HCT116 (cell line): ENCODE results near the gene SLC19A1. TPM values are rescaled to one million over a fixed set of nuclear protein-coding genes. Genes with fewer than 3 reads are reported as not detected.

Experiments used
- ATAC-seq: fragments of 200-7000 bp; cut with Tn5 transposase; 2 replicates; pipeline ENCODE4 v1.9.1; 2020; ENCODE audit warnings: mild to moderate bottlenecking, moderate library complexity
- BruUV-seq: library from RNA; stranded (reverse); fragments of 400-500 nt; replicated peaks from 2 replicates; lab custom pipeline; 2021; lab: Mats Ljungman, UMichigan
- CTCF ChIA-PET: fragments of 300-600 bp; sonication (Branson Sonifier 250); formaldehyde crosslinking; loops from one replicate; lab custom pipeline; 2021; ENCODE audit warnings: antibody characterized with exemption; lab: Charles Lee
- POLR2A ChIA-PET: fragments of 300-600, 350-600 bp; sonication (Branson Sonifier 250); formaldehyde crosslinking; loops from one replicate; lab custom pipeline; 2021; ENCODE audit warnings: antibody characterized with exemption; lab: Charles Lee
- RAD21 ChIA-PET, 2 experiments: fragments of 300-600 bp; sonication (Branson Sonifier 250); formaldehyde crosslinking; loops; one replicate each; lab custom pipeline; 2023; ENCODE audit warnings: low total read pairs in 2 of 2; ENCODE audit not compliant: uncharacterized antibody in 2 of 2, unreplicated experiment in 2 of 2, low non-redundant PET in 1 of 2; lab: Charles Lee
- DNase-seq: peaks from one replicate; pipeline ENCODE4 v3.0.0-alpha.2; 2010; ENCODE audit warnings: low read depth, low spot score
- H2AFZ ChIP-seq: fragments of 200-600 bp; shearing (Covaris generic), sonication (generic); 2 replicates; pipeline ENCODE4 v1.6.1; 2017; ENCODE audit warnings: low read depth, mixed run types, mixed read lengths, antibody characterized with exemption, low read length; ENCODE audit not compliant: poor library complexity, severe bottlenecking
- H3K27ac ChIP-seq: 2 replicates; pipeline ENCODE4 v1.5.1; 2012; ENCODE audit warnings: low read depth, low read length
- H3K27me3 ChIP-seq: fragments of 200-600 bp; sonication (generic); 2 replicates; pipeline ENCODE4 v1.6.1; 2016; ENCODE audit warnings: mixed run types, low read length, mixed read lengths; ENCODE audit not compliant: insufficient read depth
- H3K36me3 ChIP-seq, 2 experiments: fragments of 200-500 bp in 1 of 2; fragments of 200-600 bp in 1 of 2; sonication (Bioruptor generic) in 1 of 2; sonication (generic) in 1 of 2; 2 replicates each; pipeline versions ENCODE4 v1.5.1 to v1.6.1; 2014 to 2016; ENCODE audit warnings: low read length in 2 of 2, inconsistent platforms in 1 of 2, mixed read lengths in 1 of 2, mixed run types in 1 of 2; ENCODE audit not compliant: insufficient read depth in 2 of 2, control insufficient read depth in 1 of 2
- H3K4me1 ChIP-seq, 2 experiments: fragments of 200-600 bp in 1 of 2; sonication (generic) in 1 of 2; 2 replicates each; pipeline versions ENCODE4 v1.5.1 to v1.6.1; 2012 to 2017; ENCODE audit warnings: low read length in 2 of 2, inconsistent platforms in 1 of 2, mild to moderate bottlenecking in 1 of 2, mixed read lengths in 1 of 2, mixed run types in 1 of 2, moderate library complexity in 1 of 2; ENCODE audit not compliant: insufficient read depth in 2 of 2, control insufficient read depth in 1 of 2
- H3K4me2 ChIP-seq: fragments of 200-600 bp; sonication (generic); 2 replicates; pipeline ENCODE4 v1.6.1; 2017; ENCODE audit warnings: mixed run types, low read length, mixed read lengths
- H3K4me3 ChIP-seq, 2 experiments: fragments of 200-600 bp in 1 of 2; sonication (generic) in 1 of 2; replicated peaks in 1 of 2; 2 replicates each; pipeline ENCODE4 v1.5.1; 2011 to 2016; ENCODE audit warnings: low read length in 2 of 2, control low read depth in 1 of 2, low read depth in 1 of 2, mild to moderate bottlenecking in 1 of 2, mixed read lengths in 1 of 2, mixed run types in 1 of 2
- H3K79me2 ChIP-seq: fragments of 200-600 bp; sonication (generic); 2 replicates; pipeline ENCODE4 v1.6.1; 2017; ENCODE audit warnings: mild to moderate bottlenecking, mixed run types, low read length, moderate library complexity, mixed read lengths; ENCODE audit not compliant: insufficient read depth
- H3K9ac ChIP-seq: fragments of 200-600 bp; sonication (generic); 2 replicates; pipeline ENCODE4 v1.6.1; 2016; ENCODE audit warnings: low read length, mixed read lengths
- H3K9me2 ChIP-seq: fragments of 200-600 bp; sonication (generic), shearing (Covaris generic); 2 replicates; pipeline ENCODE4 v1.6.1; 2017; ENCODE audit warnings: mixed run types, mild to moderate bottlenecking, moderate library complexity; ENCODE audit not compliant: insufficient read depth
- H3K9me3 ChIP-seq, 2 experiments: fragments of 200-500 bp in 1 of 2; fragments of 200-600 bp in 1 of 2; sonication (Bioruptor generic) in 1 of 2; sonication (generic) in 1 of 2; 2 replicates each; pipeline ENCODE4 v1.6.1; 2014 to 2017; ENCODE audit warnings: low read length in 2 of 2, mixed read lengths in 2 of 2, inconsistent platforms in 1 of 2, low read depth in 1 of 2, mild to moderate bottlenecking in 1 of 2, mixed run types in 1 of 2, moderate library complexity in 1 of 2; ENCODE audit not compliant: control insufficient read depth in 1 of 2, insufficient read depth in 1 of 2
- H4K20me1 ChIP-seq: fragments of 200-600 bp; sonication (generic), shearing (Covaris generic); 2 replicates; pipeline ENCODE4 v1.6.1; 2017; ENCODE audit warnings: mixed run types, mild to moderate bottlenecking, moderate library complexity; ENCODE audit not compliant: insufficient read depth
- ATF3 ChIP-seq: IDR thresholded peaks from 2 replicates; pipeline ENCODE4 v1.6.1; 2012
- CEBPB ChIP-seq: IDR thresholded peaks from 2 replicates; pipeline ENCODE4 v1.6.1; 2012; ENCODE audit warnings: low read depth
- CTCF ChIP-seq, 3 experiments: fragments of 200-600 bp in 1 of 3; sonication (generic) in 1 of 3; IDR thresholded peaks in 2 of 3; conservative IDR thresholded peaks in 1 of 3; 2 replicates each; pipeline ENCODE4 v1.5.1; 2012 to 2017; ENCODE audit warnings: low read depth in 2 of 3, low read length in 2 of 3, antibody characterized with exemption in 1 of 3, borderline replicate concordance in 1 of 3, control low read depth in 1 of 3, mild to moderate bottlenecking in 1 of 3, mixed read lengths in 1 of 3, mixed run types in 1 of 3, moderate library complexity in 1 of 3; ENCODE audit not compliant: insufficient read depth in 1 of 3
- EGR1 ChIP-seq: IDR thresholded peaks from 2 replicates; pipeline ENCODE4 v1.6.1; 2012; ENCODE audit warnings: low read depth
- ELF1 ChIP-seq: IDR thresholded peaks from 2 replicates; pipeline ENCODE4 v1.6.1; 2012; ENCODE audit warnings: low read depth, borderline replicate concordance
- EZH2 ChIP-seq: fragments of 200-600 bp; sonication (generic); IDR thresholded peaks from 2 replicates; pipeline ENCODE4 v1.6.1; 2017; ENCODE audit warnings: antibody characterized with exemption, mixed run types
- EZH2phosphoT487 ChIP-seq: fragments of 200-600 bp; IDR thresholded peaks from 2 replicates; pipeline ENCODE4 v1.6.1; 2018; ENCODE audit warnings: antibody characterized with exemption, borderline replicate concordance
- FOSL1 ChIP-seq: IDR thresholded peaks from 2 replicates; pipeline ENCODE4 v1.6.1; 2012; ENCODE audit warnings: low read depth
- POLR2AphosphoS5 ChIP-seq: IDR thresholded peaks from 2 replicates; pipeline ENCODE4 v1.6.1; 2011; ENCODE audit warnings: mild to moderate bottlenecking, low read depth, low read length, moderate library complexity
- RAD21 ChIP-seq: IDR thresholded peaks from 2 replicates; pipeline ENCODE4 v1.6.1; 2012; ENCODE audit warnings: low read depth, mild to moderate bottlenecking
- SIN3A ChIP-seq: IDR thresholded peaks from 2 replicates; pipeline ENCODE4 v1.6.1; 2012; ENCODE audit warnings: low read depth
- SP1 ChIP-seq: IDR thresholded peaks from 2 replicates; pipeline ENCODE4 v1.6.1; 2012; ENCODE audit warnings: low read depth
- SRF ChIP-seq: IDR thresholded peaks from 2 replicates; pipeline ENCODE4 v1.6.1; 2012; ENCODE audit warnings: low read depth
- TCF7L2 ChIP-seq: IDR thresholded peaks from 2 replicates; pipeline ENCODE4 v1.7.0; 2011; ENCODE audit warnings: borderline replicate concordance, inconsistent platforms; ENCODE audit not compliant: insufficient read depth, insufficient read length; ENCODE audit errors: extremely low read depth
- ZBTB33 ChIP-seq: IDR thresholded peaks from 2 replicates; pipeline ENCODE4 v1.6.1; 2011; ENCODE audit warnings: mild to moderate bottlenecking, low read length, moderate library complexity; ENCODE audit not compliant: insufficient replicate concordance; ENCODE audit errors: extremely low read depth
- ZFX ChIP-seq: fragments of 450-650 bp; IDR thresholded peaks from 2 replicates; pipeline ENCODE4 v1.6.1; 2017
- ZNF274 ChIP-seq: fragments of 200-500 bp; sonication (Bioruptor generic); IDR thresholded peaks from 2 replicates; pipeline ENCODE4 v1.6.1; 2014; ENCODE audit warnings: mild to moderate bottlenecking, low read depth, low read length, inconsistent platforms
- intact Hi-C: fragments of 100-400 bp; cut with micrococcal nuclease; formaldehyde crosslinking; loops from 2 replicates; pipeline ENCODE4 v1.10.0; 2022
- total RNA-seq: library from RNA; stranded (reverse); gene quantifications from one replicate; pipeline ENCODE4 v1.2.1, GENCODE V29; 2021; ENCODE audit not compliant: unreplicated experiment

The SLC19A1 gene
- total RNA-seq, 1 experiment from 2014 or later: 50.2 TPM

GRCh38 chr21:45457832-45458172 is 84.4 kb downstream of the SLC19A1 start:
- no peak overlapping the region for H2AFZ ChIP-seq
- peaks cover 5% of the 10 kb centered on the region; the same call in 1 of the 2 replicates for H3K79me2 ChIP-seq
- CTCF ChIA-PET: interaction anchor here (0.6 kb wide), 1 partner anchor 13 kb away, joined by 3 read pairs; no protein-coding TSS in a partner anchor
- H3K4me1 ChIP-seq: peaks cover 3 to 13% of the 10 kb centered on the region in 2 experiments; a peak in 2 of 4 replicates
- H3K4me2 ChIP-seq: no peak overlapping the region
- no peaks in the 10 kb centered on the region for H3K9me2 ChIP-seq
- H4K20me1 ChIP-seq: no peaks in the 10 kb centered on the region
- peaks cover 0 to 2% of the 10 kb centered on the region in 2 experiments; a peak in 1 of 4 replicates for H3K9me3 ChIP-seq
- RAD21 ChIA-PET: no interaction called here
- H3K27ac ChIP-seq: no peak overlapping the region
- TF ChIP-seq TCF7L2: no peak
- no peak for TF ChIP-seq SP1
- no peak for TF ChIP-seq ZFX
- no peak for TF ChIP-seq CEBPB
- TF ChIP-seq, all 23 proteins: peak for 0
- POLR2A ChIA-PET: no interaction called here
- Histone ChIP-seq H3K27me3 (no peaks in the 10 kb centered on the region), H3K36me3 (no peaks in the 10 kb centered on the region), H3K4me3 (no peak overlapping the region), H3K9ac (no peak overlapping the region)
- intact Hi-C loops: no loop called here
- BruUV-seq: no TSS peak
- ATAC-seq (no peak), DNase-seq (no peak)

- ChIA-PET POLR2A (no interaction called here), CTCF (no interaction called here), RAD21 (no interaction called here)
- no peaks in the 10 kb centered on the region for H3K27me3 ChIP-seq
- no TSS peak for BruUV-seq
- no peak overlapping the region for H3K9ac ChIP-seq
- intact Hi-C loops: no loop called here
- no peaks in the 10 kb centered on the region for H3K36me3 ChIP-seq
- H3K79me2 ChIP-seq: peaks cover 5% of the 10 kb centered on the region; the same call in 1 of the 2 replicates
- H3K9me3 ChIP-seq: peaks cover 0 to 7% of the 10 kb centered on the region in 2 experiments; a peak in 1 of 4 replicates
- H3K9me2 ChIP-seq: no peaks in the 10 kb centered on the region
- H3K4me1 ChIP-seq: peaks cover 3 to 13% of the 10 kb centered on the region in 2 experiments; a peak in 2 of 4 replicates
- no peak overlapping the region for H3K4me3 ChIP-seq
- ATAC-seq (no peak), DNase-seq (no peak)
- no peak overlapping the region for H3K27ac ChIP-seq
- no peak overlapping the region for H2AFZ ChIP-seq
- H3K4me2 ChIP-seq: no peak overlapping the region
- no peaks in the 10 kb centered on the region for H4K20me1 ChIP-seq
- no peak for TF ChIP-seq ZNF274
- no peak for TF ChIP-seq EZH2phosphoT487
- TF ChIP-seq SIN3A: no peak
- no peak for TF ChIP-seq CEBPB
- no peak for TF ChIP-seq SP1
- no peak for TF ChIP-seq SRF
- TF ChIP-seq POLR2AphosphoS5: no peak
- no peak for TF ChIP-seq ZBTB33
- no peak for TF ChIP-seq ZFX
- no peak for TF ChIP-seq EZH2
- no peak for TF ChIP-seq ATF3
- TF ChIP-seq CTCF (IDR thresholded peaks at IDR 0.05 in 2 of 3, conservative IDR thresholded peaks at IDR 0.05 in 1 of 3; ENCODE audit: borderline replicate concordance in 1 of 3, insufficient read depth in 1 of 3, low read depth in 2 of 3, low read length in 2 of 3): no peak
- no peak for TF ChIP-seq ELF1
- TF ChIP-seq RAD21: no peak
- TF ChIP-seq EGR1: no peak
- TF ChIP-seq FOSL1: no peak
These were observed 84.9 kb downstream of the SLC19A1 start for GRCh38 chr21:45457161-45457831.
